Measurements from ENCODE around the gene CD151. TPM values are rescaled to one million over a fixed set of nuclear protein-coding genes. Genes with fewer than 3 reads are reported as not detected.

The CD151 gene
- total and polyA plus RNA-seq, 4 donors, result 31.6 to 264 (median 124) TPM

- no peak overlapping the region for H3K27ac ChIP-seq (ENCODE audit: low read depth in 1 of 2, low read length in 2 of 2)
- H3K9ac ChIP-seq (ENCODE audit: low read depth in 1 of 2, low read length in 2 of 2), result no peak overlapping the region
- no peak overlapping the region for H3K4me3 ChIP-seq (ENCODE audit: low read depth in 1 of 3, low read length in 3 of 3)
- H3K27me3 ChIP-seq (ENCODE audit: control insufficient read depth in 4 of 4, insufficient read depth in 4 of 4, low read length in 3 of 4), result no peaks in the 10 kb centered on the region
- peaks cover 60 to 91% (median 75%) of the 10 kb centered on the region in 4 donors for H3K4me1 ChIP-seq (ENCODE audit: control insufficient read depth in 4 of 4, insufficient read depth in 4 of 4, low read length in 3 of 4)
- no peak for TF ChIP-seq JUND (IDR thresholded peaks at IDR 0.05)
- no peak for TF ChIP-seq ZBTB33 (IDR thresholded peaks at IDR 0.05)
- TF ChIP-seq FOXA1 (IDR thresholded peaks at IDR 0.05), result no peak
- TF ChIP-seq NR2F2 (IDR thresholded peaks at IDR 0.05), result no peak
- TF ChIP-seq GABPA (IDR thresholded peaks at IDR 0.05 in 1 of 2, conservative IDR thresholded peaks at IDR 0.05 in 1 of 2), result no peak
- TF ChIP-seq EGR1 (IDR thresholded peaks at IDR 0.05; ENCODE audit: low read depth in 2 of 2), result no peak
- TF ChIP-seq, protein P1, sequence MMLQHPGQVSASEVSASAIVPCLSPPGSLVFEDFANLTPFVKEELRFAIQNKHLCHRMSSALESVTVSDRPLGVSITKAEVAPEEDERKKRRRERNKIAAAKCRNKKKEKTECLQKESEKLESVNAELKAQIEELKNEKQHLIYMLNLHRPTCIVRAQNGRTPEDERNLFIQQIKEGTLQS (IDR thresholded peaks at IDR 0.05), result no peak
- no peak for TF ChIP-seq SP1 (IDR thresholded peaks at IDR 0.05)
- no peak for TF ChIP-seq RAD21 (IDR thresholded peaks at IDR 0.05)
- TF ChIP-seq FOXA2 (IDR thresholded peaks at IDR 0.05), result no peak
- no peak for TF ChIP-seq RXRA (IDR thresholded peaks at IDR 0.05)
- TF ChIP-seq TAF1 (conservative IDR thresholded peaks at IDR 0.05), result no peak
- no peak for TF ChIP-seq HNF4A (conservative IDR thresholded peaks at IDR 0.05)
- TF ChIP-seq, protein P2, sequence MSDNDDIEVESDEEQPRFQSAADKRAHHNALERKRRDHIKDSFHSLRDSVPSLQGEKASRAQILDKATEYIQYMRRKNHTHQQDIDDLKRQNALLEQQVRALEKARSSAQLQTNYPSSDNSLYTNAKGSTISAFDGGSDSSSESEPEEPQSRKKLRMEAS (IDR thresholded peaks at IDR 0.05), result no peak
- TF ChIP-seq, protein P3, sequence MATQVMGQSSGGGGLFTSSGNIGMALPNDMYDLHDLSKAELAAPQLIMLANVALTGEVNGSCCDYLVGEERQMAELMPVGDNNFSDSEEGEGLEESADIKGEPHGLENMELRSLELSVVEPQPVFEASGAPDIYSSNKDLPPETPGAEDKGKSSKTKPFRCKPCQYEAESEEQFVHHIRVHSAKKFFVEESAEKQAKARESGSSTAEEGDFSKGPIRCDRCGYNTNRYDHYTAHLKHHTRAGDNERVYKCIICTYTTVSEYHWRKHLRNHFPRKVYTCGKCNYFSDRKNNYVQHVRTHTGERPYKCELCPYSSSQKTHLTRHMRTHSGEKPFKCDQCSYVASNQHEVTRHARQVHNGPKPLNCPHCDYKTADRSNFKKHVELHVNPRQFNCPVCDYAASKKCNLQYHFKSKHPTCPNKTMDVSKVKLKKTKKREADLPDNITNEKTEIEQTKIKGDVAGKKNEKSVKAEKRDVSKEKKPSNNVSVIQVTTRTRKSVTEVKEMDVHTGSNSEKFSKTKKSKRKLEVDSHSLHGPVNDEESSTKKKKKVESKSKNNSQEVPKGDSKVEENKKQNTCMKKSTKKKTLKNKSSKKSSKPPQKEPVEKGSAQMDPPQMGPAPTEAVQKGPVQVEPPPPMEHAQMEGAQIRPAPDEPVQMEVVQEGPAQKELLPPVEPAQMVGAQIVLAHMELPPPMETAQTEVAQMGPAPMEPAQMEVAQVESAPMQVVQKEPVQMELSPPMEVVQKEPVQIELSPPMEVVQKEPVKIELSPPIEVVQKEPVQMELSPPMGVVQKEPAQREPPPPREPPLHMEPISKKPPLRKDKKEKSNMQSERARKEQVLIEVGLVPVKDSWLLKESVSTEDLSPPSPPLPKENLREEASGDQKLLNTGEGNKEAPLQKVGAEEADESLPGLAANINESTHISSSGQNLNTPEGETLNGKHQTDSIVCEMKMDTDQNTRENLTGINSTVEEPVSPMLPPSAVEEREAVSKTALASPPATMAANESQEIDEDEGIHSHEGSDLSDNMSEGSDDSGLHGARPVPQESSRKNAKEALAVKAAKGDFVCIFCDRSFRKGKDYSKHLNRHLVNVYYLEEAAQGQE (IDR thresholded peaks at IDR 0.05), result no peak
- 56% methylated on average over 9 of the region's 9 CpGs for WGBS
- peaks cover 0 to 15% (median 3%) of the 10 kb centered on the region in 4 donors for H3K36me3 ChIP-seq (ENCODE audit: control insufficient read depth in 4 of 4, insufficient read depth in 3 of 4, low read depth in 1 of 4, low read length in 3 of 4)
- no peak for DNase-seq (ENCODE audit: low spot score)
- H3K9me3 ChIP-seq (ENCODE audit: control insufficient read depth in 4 of 4, low read length in 3 of 4), result no peaks in the 10 kb centered on the region
Measured at GRCh38 chr11:826227-826621, 6.5 kb upstream of the CD151 start.

- Histone ChIP-seq H3K4me1 (ENCODE audit: control insufficient read depth in 4 of 4, insufficient read depth in 4 of 4, low read length in 3 of 4) (peaks cover 58 to 91% (median 71%) of the 10 kb centered on the region in 4 donors), H3K36me3 (ENCODE audit: control insufficient read depth in 4 of 4, insufficient read depth in 3 of 4, low read depth in 1 of 4, low read length in 3 of 4) (peaks cover 0 to 15% (median 3%) of the 10 kb centered on the region in 4 donors), H3K27me3 (ENCODE audit: control insufficient read depth in 4 of 4, insufficient read depth in 4 of 4, low read length in 3 of 4) (no peaks in the 10 kb centered on the region), H3K9ac (ENCODE audit: low read depth in 1 of 2, low read length in 2 of 2) (no peak overlapping the region), H3K4me3 (ENCODE audit: low read depth in 1 of 3, low read length in 3 of 3) (peak overlapping the region in 1 of 3 donors; percentile 51), H3K27ac (ENCODE audit: low read depth in 1 of 2, low read length in 2 of 2) (peak overlapping the region in 1 of 2 donors; percentile 16), H3K9me3 (ENCODE audit: control insufficient read depth in 4 of 4, low read length in 3 of 4) (no peaks in the 10 kb centered on the region)
- 5% methylated on average over 22 of the region's 22 CpGs for whole genome bisulfite sequencing
- DNase-seq (ENCODE audit: low spot score), result no peak
- TF ChIP-seq, protein P3 (IDR thresholded peaks at IDR 0.05), result no peak
- no peak for TF ChIP-seq GABPA (IDR thresholded peaks at IDR 0.05 in 1 of 2, conservative IDR thresholded peaks at IDR 0.05 in 1 of 2)
Measured at GRCh38 chr11:826836-827145, 6.0 kb upstream of the CD151 start.

All from liver (tissue), 9 donors.